K562 (cell line): Measurements from ENCODE around the gene HS2ST1. TPM values are rescaled to one million over a fixed set of nuclear protein-coding genes. Genes with fewer than 3 reads are reported as not detected.

Experiments
- ADNP ChIP-seq: fragments of 200-800 bp; sonication (Bioruptor generic); IDR thresholded peaks from 2 replicates; pipeline ENCODE4 v1.6.1; 2016; ENCODE audit warnings: missing genetic modification characterization, missing compliant biosample characterization
- EWSR1 ChIP-seq: fragments of 450-650 bp; IDR thresholded peaks from 2 replicates; pipeline ENCODE4 v1.6.1; 2018; ENCODE audit warnings: borderline replicate concordance, mild to moderate bottlenecking, low read depth, moderate library complexity; ENCODE audit not compliant: partially characterized antibody
- SETDB1 ChIP-seq: IDR thresholded peaks from one replicate; pipeline ENCODE4 v1.6.1; 2012; ENCODE audit warnings: low read length, control low read depth, inconsistent platforms
- TBL1XR1 ChIP-seq, 2 experiments: IDR thresholded peaks; 2 replicates each; pipeline ENCODE4 v1.6.1; 2012; ENCODE audit warnings: improper control_type of control experiment in 2 of 2, low read length in 2 of 2, mild to moderate bottlenecking in 1 of 2
- polyA plus RNA-seq, 8 experiments: library from polyadenylated mRNA; depleted of rRNA in 4 of 8; stranded (reverse) in 5 of 8; unstranded in 3 of 8; fragments of >200 nt; fragmentation: Nextera tagmentation in 2 of 8; fragmentation: Illumina TruSeq in 1 of 8; extraction: Ambion mirVana in 2 of 8; extraction: Trizol in 1 of 8; gene quantifications; 2 replicates each; pipeline versions ENCODE4 v1.2.1 to v1.2.3, GENCODE V29; 2011 to 2014; ENCODE audit warnings: inconsistent platforms in 1 of 8, missing spikeins in 1 of 8
- total RNA-seq, 7 experiments: library from RNA; depleted of rRNA in 6 of 7; stranded (reverse); fragments of >200 nt in 6 of 7; fragmentation: Illumina TruSeq in 2 of 7; extraction: Trizol in 2 of 7; gene quantifications; 2 replicates each; pipeline versions ENCODE4 v1.2.1 to v1.2.3, GENCODE V29; 2011 to 2021; ENCODE audit warnings: low replicate concordance in 1 of 7
- TF ChIP-seq, protein P1 (sequence below), 2 experiments: fragments of 450-650 bp; IDR thresholded peaks; 2 replicates each; pipeline ENCODE4 v1.6.1; 2016; ENCODE audit warnings: mild to moderate bottlenecking in 2 of 2, borderline replicate concordance in 1 of 2, low read depth in 1 of 2, moderate library complexity in 1 of 2
- TF ChIP-seq, protein P2 (sequence below), 2 experiments: IDR thresholded peaks; 2 replicates each; pipeline ENCODE4 v1.6.1; 2011; ENCODE audit warnings: borderline replicate concordance in 1 of 2, control low read depth in 1 of 2, low read depth in 1 of 2, low read length in 1 of 2, mild to moderate bottlenecking in 1 of 2, mixed read lengths in 1 of 2, moderate library complexity in 1 of 2; ENCODE audit not compliant: insufficient read depth in 1 of 2, insufficient read length in 1 of 2, poor library complexity in 1 of 2, severe bottlenecking in 1 of 2; ENCODE audit errors: extremely low read depth in 1 of 2

The HS2ST1 gene
- total and polyA plus RNA-seq, 9 of the 15 experiments (the other 6 are each of a cell fraction or from before 2014, with no cell fraction given) = 7.7 to 43.3 (median 25.8) TPM

DNA sequence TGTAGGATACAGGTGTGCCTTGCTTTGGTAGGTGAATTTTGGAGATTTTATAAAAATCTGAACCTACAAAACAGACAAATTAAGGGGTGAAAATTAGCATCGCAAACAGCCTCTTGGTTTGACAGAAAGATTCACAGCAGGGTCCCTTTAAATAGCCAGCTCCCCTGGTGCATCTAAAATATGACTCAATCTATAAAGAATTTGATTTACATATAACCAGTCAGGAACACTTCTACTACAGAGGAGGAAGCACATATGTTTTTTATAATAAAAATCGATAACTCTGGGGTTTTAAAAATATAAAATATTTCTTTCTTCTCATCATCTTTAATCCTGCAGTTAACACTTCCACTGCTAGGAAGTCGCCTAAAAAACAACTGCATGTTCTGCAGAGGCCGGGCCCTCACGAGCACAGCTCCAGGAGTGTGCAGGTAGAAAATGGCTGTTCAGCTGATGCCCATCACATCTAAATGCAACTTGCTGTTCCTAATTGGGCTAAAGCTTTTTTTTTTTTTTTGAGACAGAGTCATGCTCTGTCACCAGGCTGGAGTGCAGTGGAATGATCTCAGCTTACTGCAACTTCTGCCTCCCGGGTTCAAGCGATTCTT is 203.4 kb downstream of the HS2ST1 start (continued):
- TF ChIP-seq, protein P1, sequence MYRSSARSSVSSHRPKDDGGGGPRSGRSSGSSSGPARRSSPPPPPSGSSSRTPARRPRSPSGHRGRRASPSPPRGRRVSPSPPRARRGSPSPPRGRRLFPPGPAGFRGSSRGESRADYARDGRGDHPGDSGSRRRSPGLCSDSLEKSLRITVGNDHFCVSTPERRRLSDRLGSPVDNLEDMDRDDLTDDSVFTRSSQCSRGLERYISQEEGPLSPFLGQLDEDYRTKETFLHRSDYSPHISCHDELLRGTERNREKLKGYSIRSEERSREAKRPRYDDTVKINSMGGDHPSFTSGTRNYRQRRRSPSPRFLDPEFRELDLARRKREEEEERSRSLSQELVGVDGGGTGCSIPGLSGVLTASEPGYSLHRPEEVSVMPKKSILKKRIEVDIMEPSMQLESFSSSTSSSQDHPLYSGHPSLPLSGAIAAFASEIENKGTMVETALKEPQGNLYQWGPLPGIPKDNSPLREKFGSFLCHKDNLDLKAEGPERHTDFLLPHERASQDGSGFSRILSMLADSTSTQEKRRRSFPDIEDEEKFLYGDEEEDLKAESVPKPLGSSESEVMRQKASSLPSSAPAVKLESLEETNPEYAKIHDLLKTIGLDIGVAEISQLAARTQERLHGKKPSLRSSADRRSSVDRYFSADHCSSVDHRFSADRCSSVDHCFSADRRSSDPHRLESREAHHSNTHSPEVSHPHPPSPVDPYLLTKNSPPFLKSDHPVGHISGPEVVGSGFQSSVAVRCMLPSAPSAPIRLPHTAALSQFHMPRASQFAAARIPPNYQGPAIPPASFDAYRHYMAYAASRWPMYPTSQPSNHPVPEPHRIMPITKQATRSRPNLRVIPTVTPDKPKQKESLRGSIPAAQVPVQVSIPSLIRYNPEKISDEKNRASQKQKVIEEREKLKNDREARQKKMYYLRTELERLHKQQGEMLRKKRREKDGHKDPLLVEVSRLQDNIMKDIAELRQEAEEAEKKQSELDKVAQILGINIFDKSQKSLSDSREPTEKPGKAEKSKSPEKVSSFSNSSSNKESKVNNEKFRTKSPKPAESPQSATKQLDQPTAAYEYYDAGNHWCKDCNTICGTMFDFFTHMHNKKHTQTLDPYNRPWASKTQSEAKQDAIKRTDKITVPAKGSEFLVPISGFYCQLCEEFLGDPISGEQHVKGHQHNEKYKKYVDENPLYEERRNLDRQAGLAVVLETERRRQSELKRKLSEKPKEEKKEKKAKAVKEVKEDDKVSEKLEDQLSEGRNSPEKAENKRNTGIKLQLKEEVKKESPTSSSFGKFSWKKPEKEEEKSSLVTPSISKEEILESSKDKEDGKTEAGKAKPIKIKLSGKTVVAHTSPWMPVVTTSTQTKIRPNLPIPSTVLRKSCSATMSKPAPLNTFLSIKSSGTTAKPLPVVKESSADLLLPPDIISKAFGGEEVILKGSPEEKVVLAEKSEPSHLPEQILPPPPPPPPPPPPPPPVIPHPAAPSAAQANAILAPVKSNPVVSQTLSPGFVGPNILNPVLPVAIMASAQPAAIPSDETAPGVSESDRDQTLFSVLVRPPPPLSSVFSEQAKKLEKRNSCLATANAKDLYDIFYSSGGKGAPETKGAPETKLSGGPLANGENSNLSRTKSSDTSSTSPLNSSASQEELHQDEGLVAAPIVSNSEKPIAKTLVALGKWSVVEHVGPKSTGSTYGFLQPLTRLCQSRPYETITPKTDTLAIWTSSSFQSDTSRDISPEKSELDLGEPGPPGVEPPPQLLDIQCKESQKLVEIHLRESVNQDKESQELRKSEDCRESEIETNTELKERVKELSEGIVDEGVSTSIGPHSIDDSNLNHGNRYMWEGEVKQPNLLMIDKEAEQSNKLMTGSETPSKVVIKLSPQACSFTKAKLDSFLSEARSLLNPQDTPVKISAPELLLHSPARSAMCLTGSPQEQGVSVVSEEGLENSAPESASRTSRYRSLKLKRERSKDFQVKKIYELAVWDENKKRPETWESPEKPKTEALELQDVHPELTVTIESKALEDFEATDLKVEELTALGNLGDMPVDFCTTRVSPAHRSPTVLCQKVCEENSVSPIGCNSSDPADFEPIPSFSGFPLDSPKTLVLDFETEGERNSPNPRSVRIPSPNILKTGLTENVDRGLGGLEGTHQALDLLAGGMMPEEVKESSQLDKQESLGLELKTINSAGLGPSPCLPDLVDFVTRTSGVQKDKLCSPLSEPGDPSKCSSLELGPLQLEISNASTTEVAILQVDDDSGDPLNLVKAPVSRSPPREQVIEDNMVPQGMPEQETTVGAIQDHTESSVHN (IDR thresholded peaks at IDR 0.05; ENCODE audit: borderline replicate concordance in 1 of 2, low read depth in 1 of 2) = no peak
- TF ChIP-seq EWSR1 = no peak
- TF ChIP-seq SETDB1 = no peak
- TF ChIP-seq, protein P2, sequence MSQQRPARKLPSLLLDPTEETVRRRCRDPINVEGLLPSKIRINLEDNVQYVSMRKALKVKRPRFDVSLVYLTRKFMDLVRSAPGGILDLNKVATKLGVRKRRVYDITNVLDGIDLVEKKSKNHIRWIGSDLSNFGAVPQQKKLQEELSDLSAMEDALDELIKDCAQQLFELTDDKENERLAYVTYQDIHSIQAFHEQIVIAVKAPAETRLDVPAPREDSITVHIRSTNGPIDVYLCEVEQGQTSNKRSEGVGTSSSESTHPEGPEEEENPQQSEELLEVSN (IDR thresholded peaks at IDR 0.05; ENCODE audit: borderline replicate concordance in 1 of 2, extremely low read depth in 1 of 2, insufficient read depth in 1 of 2, insufficient read length in 1 of 2, low read depth in 1 of 2, low read length in 1 of 2, poor library complexity in 1 of 2, severe bottlenecking in 1 of 2) = no peak
- no peak for TF ChIP-seq TBL1XR1 (IDR thresholded peaks at IDR 0.05; ENCODE audit: low read length in 2 of 2)
- no peak for TF ChIP-seq ADNP
